NCI-H82 (cell line): Measurements from ENCODE around the gene CNIH1.

Experiments
- DNase-seq: peaks from one replicate; lab custom pipeline; 2025; lab: John Stamatoyannopoulos, UW

Gene CNIH1

GRCh38 chr14:54440873-54441868 lies at the start of gene CNIH1:
Gene CNIH1 (minus strand): TSS chr14:54441374. CDS start chr14:54441327, 47 bp downstream.
- DNase-seq = peak; percentile 92

- no peak for DNase-seq
These were observed 49.4 kb upstream of the CNIH1 start for GRCh38 chr14:54490445-54491175.

GRCh38 chr14:54489731-54490444 lies 48.7 kb upstream of the CNIH1 start:
- DNase-seq = no peak

GRCh38 chr14:54489318-54489683 lies 48.1 kb upstream of the CNIH1 start:
- DNase-seq = no peak

- peak; percentile 85 for DNase-seq
These were observed 47.6 kb upstream of the CNIH1 start, which contains the start of gene GMFB for GRCh38 chr14:54488646-54489317. Gene GMFB (minus strand): TSS chr14:54488980. CDS start chr14:54488927, 53 bp downstream.

- DNase-seq = no peak
These were observed 47.1 kb upstream of the CNIH1 start for GRCh38 chr14:54488318-54488645.

- DNase-seq = peak; percentile 28
These were observed 46.6 kb upstream of the CNIH1 start for GRCh38 chr14:54487771-54488170.

- DNase-seq = peak; percentile 53
These were observed 45.5 kb upstream of the CNIH1 start for GRCh38 chr14:54486685-54487084.

GRCh38 chr14:54483846-54484245 lies 42.7 kb upstream of the CNIH1 start:
- no peak for DNase-seq

GRCh38 chr14:54483073-54483745 lies 42.0 kb upstream of the CNIH1 start:
- DNase-seq = no peak

GRCh38 chr14:54481695-54482094 lies 40.5 kb upstream of the CNIH1 start:
- no peak for DNase-seq

- DNase-seq = no peak
These were observed 39.8 kb upstream of the CNIH1 start for GRCh38 chr14:54480830-54481562.

- DNase-seq = peak; percentile 32
These were observed 37.6 kb upstream of the CNIH1 start for GRCh38 chr14:54478636-54479215.

- no peak for DNase-seq
These were observed 34.7 kb upstream of the CNIH1 start for GRCh38 chr14:54475911-54476310.

GRCh38 chr14:54475187-54475899 lies 34.2 kb upstream of the CNIH1 start:
- no peak for DNase-seq

GRCh38 chr14:54474232-54474793 lies 33.1 kb upstream of the CNIH1 start:
- DNase-seq = no peak

GRCh38 chr14:54472315-54472714 lies 31.1 kb upstream of the CNIH1 start:
- peak; percentile 85 for DNase-seq

GRCh38 chr14:54471641-54472040 lies 30.5 kb upstream of the CNIH1 start:
- DNase-seq = peak; percentile 30

- no peak for DNase-seq
These were observed 29.5 kb upstream of the CNIH1 start for GRCh38 chr14:54470701-54471100.
